ENCODE results near the gene NECAB2. TPM values are rescaled to one million over a fixed set of nuclear protein-coding genes. Genes with fewer than 3 reads are reported as not detected.

The NECAB2 gene
- total RNA-seq, 3 donors from 2014 or later: 1.5 TPM; not detected in 2

GRCh38 chr16:83973077-83973476, 5.0 kb downstream of the NECAB2 start:
- intact Hi-C loops (cut with DNase I; ENCODE audit: low total_unique reads): no loop called here
- TF ChIP-seq CTCF (IDR thresholded peaks at IDR 0.05): no peak
- TF ChIP-seq POLR2A (IDR thresholded peaks at IDR 0.05): no peak
- no peak for TF ChIP-seq POLR2AphosphoS5 (IDR thresholded peaks at IDR 0.05)

GRCh38 chr16:83973581-83974385, 5.7 kb downstream of the NECAB2 start:
- Histone ChIP-seq H3K27me3 (no peaks in the 10 kb centered on the region), H3K27ac (no peak overlapping the region), H3K36me3 (no peaks in the 10 kb centered on the region), H3K4me1 (no peaks in the 10 kb centered on the region), H3K4me3 (no peak overlapping the region), H3K9me3 (peaks cover 0 to 7% of the 10 kb centered on the region in 2 donors)
- no peak for TF ChIP-seq POLR2A (IDR thresholded peaks at IDR 0.05)
- TF ChIP-seq POLR2AphosphoS5 (IDR thresholded peaks at IDR 0.05): no peak
- TF ChIP-seq CTCF (IDR thresholded peaks at IDR 0.05): no peak
- intact Hi-C loops (cut with DNase I; ENCODE audit: low total_unique reads): no loop called here
- no peak for DNase-seq (ENCODE audit: low spot score in 2 of 2)

More at GRCh38 chr16:83973077-83973476, 5.0 kb downstream of the NECAB2 start:
- no peak for DNase-seq (ENCODE audit: low spot score in 2 of 2)
- Histone ChIP-seq H3K4me1 (no peaks in the 10 kb centered on the region), H3K27ac (no peak overlapping the region), H3K27me3 (no peaks in the 10 kb centered on the region), H3K36me3 (no peaks in the 10 kb centered on the region), H3K4me3 (no peak overlapping the region), H3K9me3 (peaks cover 0 to 1% of the 10 kb centered on the region in 2 donors)

DNA sequence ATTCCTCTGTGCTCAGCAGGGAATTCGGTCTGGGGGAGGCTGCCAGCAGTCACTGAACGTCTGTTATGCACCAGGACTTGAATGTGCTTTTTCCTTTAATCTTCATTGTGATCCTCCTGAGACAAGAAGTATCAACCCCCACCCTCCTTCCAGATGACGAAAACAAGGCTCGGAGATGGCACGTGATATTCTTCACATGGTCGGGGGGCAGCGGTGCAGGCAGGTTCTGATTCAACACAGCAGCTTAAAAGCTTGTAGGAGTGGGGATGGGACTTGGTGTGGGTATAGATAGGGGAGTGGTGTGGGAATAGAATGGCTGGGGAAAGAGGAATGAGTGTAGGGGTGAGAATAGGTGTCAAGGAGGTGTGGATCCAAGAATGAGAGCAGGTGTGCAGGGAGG, 6.4 kb downstream of the NECAB2 start:
- Histone ChIP-seq H3K9me3 (peaks cover 0 to 7% of the 10 kb centered on the region in 2 donors), H3K27me3 (no peaks in the 10 kb centered on the region), H3K4me1 (no peaks in the 10 kb centered on the region), H3K27ac (no peak overlapping the region), H3K36me3 (no peaks in the 10 kb centered on the region), H3K4me3 (no peak overlapping the region)
- intact Hi-C loops (cut with DNase I; ENCODE audit: low total_unique reads): no loop called here
- no peak for DNase-seq (ENCODE audit: low spot score in 2 of 2)
- TF ChIP-seq CTCF (IDR thresholded peaks at IDR 0.05) (no peak), POLR2A (IDR thresholded peaks at IDR 0.05) (no peak), POLR2AphosphoS5 (IDR thresholded peaks at IDR 0.05) (no peak)

- Histone ChIP-seq H3K4me3 (no peak overlapping the region), H3K9me3 (peaks cover 0 to 7% of the 10 kb centered on the region in 2 donors), H3K27me3 (no peaks in the 10 kb centered on the region), H3K27ac (no peak overlapping the region), H3K4me1 (no peaks in the 10 kb centered on the region), H3K36me3 (no peaks in the 10 kb centered on the region)
- no peak for DNase-seq (ENCODE audit: low spot score in 2 of 2)
- TF ChIP-seq POLR2AphosphoS5 (IDR thresholded peaks at IDR 0.05) (no peak), CTCF (IDR thresholded peaks at IDR 0.05) (no peak), POLR2A (IDR thresholded peaks at IDR 0.05) (no peak)
- intact Hi-C loops (cut with DNase I; ENCODE audit: low total_unique reads): no loop called here
These were observed 7.7 kb downstream of the NECAB2 start for GRCh38 chr16:83975590-83976260.
